C4-2B (cell line): ENCODE data around the gene ZNF580.

Source experiments
- CTCF ChIP-seq: fragments of 450-650 bp; conservative IDR thresholded peaks from 2 replicates; pipeline ENCODE4 v1.5.1; 2017; ENCODE audit warnings: mild to moderate bottlenecking
- ZFX ChIP-seq: fragments of 450-650 bp; IDR thresholded peaks from 2 replicates; pipeline ENCODE4 v1.6.1; 2017

GRCh38 chr19:55592391-55593090, 48.3 kb upstream of the ZNF580 start:
- no peak for TF ChIP-seq CTCF
- no peak for TF ChIP-seq ZFX
